Esophagus (tissue), 2 donors: ENCODE data around the gene APOL1. TPM values are rescaled to one million over a fixed set of nuclear protein-coding genes. Genes with fewer than 3 reads are reported as not detected.

Experiments used
- H3K27ac ChIP-seq, 2 donors: one replicate each; pipeline ENCODE4 v1.5.1; 2013; ENCODE audit warnings: low read depth in 2 of 2, mild to moderate bottlenecking in 2 of 2, inconsistent platforms in 1 of 2, low read length in 1 of 2, moderate library complexity in 1 of 2
- H3K27me3 ChIP-seq, 2 donors: one replicate each; pipeline ENCODE4 v1.6.1; 2013; ENCODE audit warnings: low read length in 2 of 2, control low read depth in 1 of 2, mild to moderate bottlenecking in 1 of 2; ENCODE audit not compliant: insufficient read depth in 2 of 2, control insufficient read depth in 1 of 2
- H3K36me3 ChIP-seq, 2 donors: one replicate each; pipeline ENCODE4 v1.6.1; 2013; ENCODE audit warnings: low read length in 1 of 2; ENCODE audit not compliant: control insufficient read depth in 2 of 2, insufficient read depth in 2 of 2
- H3K4me1 ChIP-seq, 2 donors: one replicate each; pipeline ENCODE4 v1.6.1; 2013; ENCODE audit warnings: low read length in 1 of 2; ENCODE audit not compliant: control insufficient read depth in 2 of 2, insufficient read depth in 2 of 2
- H3K4me3 ChIP-seq, 2 donors: one replicate each; pipeline ENCODE4 v1.5.1; 2013; ENCODE audit warnings: low read length in 2 of 2, mild to moderate bottlenecking in 2 of 2, low read depth in 1 of 2, moderate library complexity in 1 of 2
- H3K9me3 ChIP-seq, 2 donors: one replicate each; pipeline ENCODE4 v1.6.1; 2013; ENCODE audit warnings: mild to moderate bottlenecking in 2 of 2, low read depth in 1 of 2, low read length in 1 of 2, moderate library complexity in 1 of 2; ENCODE audit not compliant: control insufficient read depth in 2 of 2, insufficient read depth in 1 of 2
- WGBS, 2 donors: extraction: QIAGEN DNeasy Blood & Tissue Kit; methylation state at CpG; one replicate each; pipeline ENCODE4 v1.1.7; 2013; 5-methylcytosine and 5-hydroxymethylcytosine counted together
- polyA plus RNA-seq, 2 donors: library from polyadenylated mRNA; stranded (reverse); fragments of 200-250 nt; gene quantifications; one replicate each; pipeline ENCODE4 v1.2.3, GENCODE V29; 2013
- donor health status: healthy with polysubstance abuse.
- donor health status: Bipolar disorder and iron deficiency.

The APOL1 gene
- polyA plus RNA-seq, 2 donors, result 9.8 to 10.5 TPM

- Histone ChIP-seq H3K27ac (peak overlapping the region; percentile 55 to 63), H3K27me3 (no peaks in the 10 kb centered on the region), H3K4me1 (peaks cover 0 to 3% of the 10 kb centered on the region in 2 donors), H3K9me3 (no peaks in the 10 kb centered on the region), H3K36me3 (peaks cover 61 to 89% of the 10 kb centered on the region in 2 donors), H3K4me3 (no peak overlapping the region)
- WGBS, 2 donors, result 19 to 29% methylated on average over 13 of the region's 13 CpGs
Measured at GRCh38 chr22:36301384-36301828, 48.5 kb downstream of the APOL1 start.

GRCh38 chr22:36301851-36302250, 48.9 kb downstream of the APOL1 start:
- Histone ChIP-seq H3K36me3 (peaks cover 58 to 89% of the 10 kb centered on the region in 2 donors), H3K9me3 (no peaks in the 10 kb centered on the region), H3K27me3 (no peaks in the 10 kb centered on the region), H3K4me3 (no peak overlapping the region), H3K27ac (peak overlapping the region in 1 of 2 donors; percentile 63), H3K4me1 (peaks cover 0 to 3% of the 10 kb centered on the region in 2 donors)
- 70 to 78% methylated on average over 8 of the region's 8 CpGs for WGBS, 2 donors

GRCh38 chr22:36302439-36303114, 49.6 kb downstream of the APOL1 start:
- H3K4me1 ChIP-seq, result peaks cover 0 to 3% of the 10 kb centered on the region in 2 donors
- 87 to 89% methylated on average over 17 of the region's 17 CpGs for WGBS, 2 donors
- H3K9me3 ChIP-seq, result no peaks in the 10 kb centered on the region
- H3K4me3 ChIP-seq, result no peak overlapping the region
- peak overlapping the region; percentile 28 to 33 for H3K27ac ChIP-seq
- peaks cover 57 to 82% of the 10 kb centered on the region in 2 donors for H3K36me3 ChIP-seq
- no peaks in the 10 kb centered on the region for H3K27me3 ChIP-seq

GRCh38 chr22:36303115-36303467, 50.2 kb downstream of the APOL1 start:
- 71 to 76% methylated on average over 9 of the region's 9 CpGs for WGBS, 2 donors
- peaks cover 0 to 3% of the 10 kb centered on the region in 2 donors for H3K4me1 ChIP-seq
- no peaks in the 10 kb centered on the region for H3K9me3 ChIP-seq
- H3K36me3 ChIP-seq, result peaks cover 53 to 79% of the 10 kb centered on the region in 2 donors
- no peak overlapping the region for H3K4me3 ChIP-seq
- H3K27ac ChIP-seq, result peak overlapping the region; percentile 21 to 28
- H3K27me3 ChIP-seq, result no peaks in the 10 kb centered on the region

- H3K27ac ChIP-seq, result peak overlapping the region; percentile 35 to 66
- 64 to 68% methylated on average over 13 of the region's 13 CpGs for WGBS, 2 donors
- H3K4me3 ChIP-seq, result no peak overlapping the region
- no peaks in the 10 kb centered on the region for H3K27me3 ChIP-seq
- H3K9me3 ChIP-seq, result no peaks in the 10 kb centered on the region
- peaks cover 0 to 3% of the 10 kb centered on the region in 2 donors for H3K4me1 ChIP-seq
- peaks cover 51 to 78% of the 10 kb centered on the region in 2 donors for H3K36me3 ChIP-seq
Measured at GRCh38 chr22:36303874-36304273, 50.9 kb downstream of the APOL1 start.

GRCh38 chr22:36304429-36304828, 51.5 kb downstream of the APOL1 start:
- no peaks in the 10 kb centered on the region for H3K27me3 ChIP-seq
- H3K27ac ChIP-seq, result peak overlapping the region; percentile 28 to 66
- no peaks in the 10 kb centered on the region for H3K9me3 ChIP-seq
- 60 to 68% methylated on average over 10 of the region's 10 CpGs for WGBS, 2 donors
- H3K4me3 ChIP-seq, result no peak overlapping the region
- H3K4me1 ChIP-seq, result peaks cover 0 to 3% of the 10 kb centered on the region in 2 donors
- H3K36me3 ChIP-seq, result peaks cover 53 to 78% of the 10 kb centered on the region in 2 donors

GRCh38 chr22:36305813-36306212, 52.9 kb downstream of the APOL1 start:
- H3K36me3 ChIP-seq, result peaks cover 46 to 73% of the 10 kb centered on the region in 2 donors
- WGBS, 2 donors, result 91% methylated on average over 19 of the region's 19 CpGs
- H3K4me3 ChIP-seq, result no peak overlapping the region
- peaks cover 0 to 3% of the 10 kb centered on the region in 2 donors for H3K4me1 ChIP-seq
- no peaks in the 10 kb centered on the region for H3K27me3 ChIP-seq
- H3K27ac ChIP-seq, result no peak overlapping the region
- no peaks in the 10 kb centered on the region for H3K9me3 ChIP-seq

GRCh38 chr22:36306227-36306626, 53.3 kb downstream of the APOL1 start:
- Histone ChIP-seq H3K36me3 (peaks cover 50 to 73% of the 10 kb centered on the region in 2 donors), H3K27ac (no peak overlapping the region)

GRCh38 chr22:36308880-36309279, 55.9 kb downstream of the APOL1 start:
- no peak overlapping the region for H3K4me3 ChIP-seq
- peaks cover 45 to 72% of the 10 kb centered on the region in 2 donors for H3K36me3 ChIP-seq
- no peaks in the 10 kb centered on the region for H3K27me3 ChIP-seq
- WGBS, 2 donors, result 83 to 91% methylated on average over 17 of the region's 17 CpGs
- peak overlapping the region in 1 of 2 donors; percentile 6 for H3K27ac ChIP-seq
- H3K4me1 ChIP-seq, result no peaks in the 10 kb centered on the region
- no peaks in the 10 kb centered on the region for H3K9me3 ChIP-seq

More at GRCh38 chr22:36306227-36306626, 53.3 kb downstream of the APOL1 start:
- H3K9me3 ChIP-seq, result no peaks in the 10 kb centered on the region
- H3K4me1 ChIP-seq, result peaks cover 0 to 3% of the 10 kb centered on the region in 2 donors
- 83 to 87% methylated on average over 18 of the region's 18 CpGs for WGBS, 2 donors
- no peaks in the 10 kb centered on the region for H3K27me3 ChIP-seq
- no peak overlapping the region for H3K4me3 ChIP-seq
